ENCODE results near the gene EIF2S3. TPM values are rescaled to one million over a fixed set of nuclear protein-coding genes. Genes with fewer than 3 reads are reported as not detected.

The EIF2S3 gene
- polyA plus RNA-seq, 1 donor from 2014 or later = 93.9 TPM

DNA sequence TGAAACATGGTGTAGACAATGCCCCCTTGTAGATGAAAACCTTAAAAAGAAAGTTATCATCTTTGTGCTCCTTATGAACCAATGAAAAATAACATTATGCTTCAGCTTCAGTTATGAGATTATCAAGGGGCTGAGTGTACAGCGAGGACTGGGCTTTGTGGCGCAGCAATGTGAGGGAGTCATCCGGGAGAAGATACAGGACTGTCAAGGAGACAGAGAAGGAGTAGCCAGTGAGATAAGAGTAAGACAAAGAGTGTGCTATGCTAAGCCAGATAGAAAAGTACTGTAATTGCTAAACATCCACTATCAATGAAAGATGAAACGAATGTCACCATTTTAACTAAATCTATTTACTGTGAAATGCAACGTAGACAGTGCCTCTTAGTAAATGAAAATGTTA is 24.2 kb upstream of the EIF2S3 start:
- H3K4me2 ChIP-seq (ENCODE audit: low read length) = no peak overlapping the region
- H3K9me2 ChIP-seq (ENCODE audit: insufficient read depth, low read length) = no peaks in the 10 kb centered on the region
- TF ChIP-seq SMC3 (conservative IDR thresholded peaks at IDR 0.05; ENCODE audit: poor library complexity) (no peak), MXI1 (conservative IDR thresholded peaks at IDR 0.05; ENCODE audit: poor library complexity, severe bottlenecking) (no peak), EP300 (conservative IDR thresholded peaks at IDR 0.05; ENCODE audit: poor library complexity, severe bottlenecking) (no peak), POLR2AphosphoS5 (IDR thresholded peaks at IDR 0.05) (no peak), EZH2 (IDR thresholded peaks at IDR 0.05; ENCODE audit: borderline replicate concordance, insufficient read depth, low read length, poor library complexity, severe bottlenecking) (no peak), RAD21 (conservative IDR thresholded peaks at IDR 0.05) (no peak), TAF1 (IDR thresholded peaks at IDR 0.05; ENCODE audit: low read depth) (no peak)
- TF ChIP-seq, protein P1, sequence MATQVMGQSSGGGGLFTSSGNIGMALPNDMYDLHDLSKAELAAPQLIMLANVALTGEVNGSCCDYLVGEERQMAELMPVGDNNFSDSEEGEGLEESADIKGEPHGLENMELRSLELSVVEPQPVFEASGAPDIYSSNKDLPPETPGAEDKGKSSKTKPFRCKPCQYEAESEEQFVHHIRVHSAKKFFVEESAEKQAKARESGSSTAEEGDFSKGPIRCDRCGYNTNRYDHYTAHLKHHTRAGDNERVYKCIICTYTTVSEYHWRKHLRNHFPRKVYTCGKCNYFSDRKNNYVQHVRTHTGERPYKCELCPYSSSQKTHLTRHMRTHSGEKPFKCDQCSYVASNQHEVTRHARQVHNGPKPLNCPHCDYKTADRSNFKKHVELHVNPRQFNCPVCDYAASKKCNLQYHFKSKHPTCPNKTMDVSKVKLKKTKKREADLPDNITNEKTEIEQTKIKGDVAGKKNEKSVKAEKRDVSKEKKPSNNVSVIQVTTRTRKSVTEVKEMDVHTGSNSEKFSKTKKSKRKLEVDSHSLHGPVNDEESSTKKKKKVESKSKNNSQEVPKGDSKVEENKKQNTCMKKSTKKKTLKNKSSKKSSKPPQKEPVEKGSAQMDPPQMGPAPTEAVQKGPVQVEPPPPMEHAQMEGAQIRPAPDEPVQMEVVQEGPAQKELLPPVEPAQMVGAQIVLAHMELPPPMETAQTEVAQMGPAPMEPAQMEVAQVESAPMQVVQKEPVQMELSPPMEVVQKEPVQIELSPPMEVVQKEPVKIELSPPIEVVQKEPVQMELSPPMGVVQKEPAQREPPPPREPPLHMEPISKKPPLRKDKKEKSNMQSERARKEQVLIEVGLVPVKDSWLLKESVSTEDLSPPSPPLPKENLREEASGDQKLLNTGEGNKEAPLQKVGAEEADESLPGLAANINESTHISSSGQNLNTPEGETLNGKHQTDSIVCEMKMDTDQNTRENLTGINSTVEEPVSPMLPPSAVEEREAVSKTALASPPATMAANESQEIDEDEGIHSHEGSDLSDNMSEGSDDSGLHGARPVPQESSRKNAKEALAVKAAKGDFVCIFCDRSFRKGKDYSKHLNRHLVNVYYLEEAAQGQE (IDR thresholded peaks at IDR 0.05; ENCODE audit: borderline replicate concordance) = no peak
- TF ChIP-seq, protein P2, sequence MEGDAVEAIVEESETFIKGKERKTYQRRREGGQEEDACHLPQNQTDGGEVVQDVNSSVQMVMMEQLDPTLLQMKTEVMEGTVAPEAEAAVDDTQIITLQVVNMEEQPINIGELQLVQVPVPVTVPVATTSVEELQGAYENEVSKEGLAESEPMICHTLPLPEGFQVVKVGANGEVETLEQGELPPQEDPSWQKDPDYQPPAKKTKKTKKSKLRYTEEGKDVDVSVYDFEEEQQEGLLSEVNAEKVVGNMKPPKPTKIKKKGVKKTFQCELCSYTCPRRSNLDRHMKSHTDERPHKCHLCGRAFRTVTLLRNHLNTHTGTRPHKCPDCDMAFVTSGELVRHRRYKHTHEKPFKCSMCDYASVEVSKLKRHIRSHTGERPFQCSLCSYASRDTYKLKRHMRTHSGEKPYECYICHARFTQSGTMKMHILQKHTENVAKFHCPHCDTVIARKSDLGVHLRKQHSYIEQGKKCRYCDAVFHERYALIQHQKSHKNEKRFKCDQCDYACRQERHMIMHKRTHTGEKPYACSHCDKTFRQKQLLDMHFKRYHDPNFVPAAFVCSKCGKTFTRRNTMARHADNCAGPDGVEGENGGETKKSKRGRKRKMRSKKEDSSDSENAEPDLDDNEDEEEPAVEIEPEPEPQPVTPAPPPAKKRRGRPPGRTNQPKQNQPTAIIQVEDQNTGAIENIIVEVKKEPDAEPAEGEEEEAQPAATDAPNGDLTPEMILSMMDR (IDR thresholded peaks at IDR 0.05; ENCODE audit: poor library complexity, severe bottlenecking) = no peak
- H3F3A ChIP-seq (ENCODE audit: insufficient read depth, low read length, poor library complexity, severe bottlenecking) = no peaks in the 10 kb centered on the region
- H3K27ac ChIP-seq (ENCODE audit: low read length) = no peak overlapping the region
- no peaks in the 10 kb centered on the region for H3K9me3 ChIP-seq (ENCODE audit: low read length)
- H2AFZ ChIP-seq (ENCODE audit: low read depth, low read length) = no peak overlapping the region
- H3K36me3 ChIP-seq (ENCODE audit: insufficient read depth, low read length) = no peaks in the 10 kb centered on the region
- no peak overlapping the region for H3K4me3 ChIP-seq (ENCODE audit: low read length)
- H4K20me1 ChIP-seq (ENCODE audit: insufficient read depth) = no peaks in the 10 kb centered on the region
- H3K79me2 ChIP-seq (replicated peaks; ENCODE audit: insufficient read depth, low read length) = no peaks in the 10 kb centered on the region
- no peaks in the 10 kb centered on the region for H3K27me3 ChIP-seq (ENCODE audit: insufficient read depth, low read depth, low read length)
- no peak overlapping the region for H3K9ac ChIP-seq (ENCODE audit: low read length)

DNA sequence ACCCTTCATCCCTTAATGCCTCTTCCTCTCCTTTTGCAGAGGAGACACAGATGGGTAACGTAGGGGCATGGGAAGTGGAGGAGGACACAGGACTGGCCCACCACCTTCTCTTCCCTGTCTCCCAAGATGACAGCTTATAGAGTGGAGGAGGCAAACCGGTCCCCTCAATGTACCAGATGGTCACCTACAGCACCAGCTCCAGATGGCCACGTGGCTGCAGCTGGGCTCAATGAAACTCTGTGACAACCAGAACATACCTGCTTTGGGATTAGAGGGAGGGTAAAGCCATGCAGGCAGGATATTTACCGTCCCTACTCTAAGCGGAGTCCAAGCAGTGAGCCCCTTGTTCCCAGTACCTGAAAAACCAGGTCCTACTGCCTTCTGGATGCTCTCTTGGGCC is 20.3 kb upstream of the EIF2S3 start:
- Histone ChIP-seq H3K9me3 (ENCODE audit: low read length) (no peaks in the 10 kb centered on the region), H4K20me1 (ENCODE audit: insufficient read depth) (no peaks in the 10 kb centered on the region), H2AFZ (ENCODE audit: low read depth, low read length) (no peak overlapping the region)

More for the DNA sequence above, 20.3 kb upstream of the EIF2S3 start:
- Histone ChIP-seq H3K4me2 (ENCODE audit: low read length) (no peak overlapping the region), H3K79me2 (replicated peaks; ENCODE audit: insufficient read depth, low read length) (no peaks in the 10 kb centered on the region), H3K9me2 (ENCODE audit: insufficient read depth, low read length) (no peaks in the 10 kb centered on the region), H3K27me3 (ENCODE audit: insufficient read depth, low read depth, low read length) (no peaks in the 10 kb centered on the region), H3F3A (ENCODE audit: insufficient read depth, low read length, poor library complexity, severe bottlenecking) (no peaks in the 10 kb centered on the region), H3K4me3 (ENCODE audit: low read length) (no peak overlapping the region), H3K9ac (ENCODE audit: low read length) (no peak overlapping the region), H3K36me3 (ENCODE audit: insufficient read depth, low read length) (no peaks in the 10 kb centered on the region), H3K27ac (ENCODE audit: low read length) (no peak overlapping the region)
- TF ChIP-seq MXI1 (conservative IDR thresholded peaks at IDR 0.05; ENCODE audit: poor library complexity, severe bottlenecking) (no peak), TAF1 (IDR thresholded peaks at IDR 0.05; ENCODE audit: low read depth) (no peak), SMC3 (conservative IDR thresholded peaks at IDR 0.05; ENCODE audit: poor library complexity) (no peak), POLR2AphosphoS5 (IDR thresholded peaks at IDR 0.05) (no peak)
- TF ChIP-seq, protein P2 (IDR thresholded peaks at IDR 0.05; ENCODE audit: poor library complexity, severe bottlenecking) = no peak
